Activated naive CD4-positive, alpha-beta T cell treated with anti-CD3 and anti-CD28 coated beads, Interleukin-2, amount 50 U/mL, for 24 hours (primary cell): Measurements from ENCODE around the gene MRPL48.
A peak's percentile ranks its signal among the peaks of the same experiment; 100 is the strongest.

Experiments
- H3K27ac Mint-ChIP-seq: one replicate; pipeline ENCODE4 v1.8.0; 2021; ENCODE audit warnings: mild to moderate bottlenecking, mixed read lengths
- H3K27me3 Mint-ChIP-seq: one replicate; pipeline ENCODE4 v1.8.0; 2021; ENCODE audit warnings: mixed read lengths
- H3K36me3 Mint-ChIP-seq: one replicate; pipeline ENCODE4 v1.8.0; 2021; ENCODE audit warnings: mixed read lengths
- H3K4me1 Mint-ChIP-seq: one replicate; pipeline ENCODE4 v1.8.0; 2021; ENCODE audit warnings: mixed read lengths
- H3K4me3 Mint-ChIP-seq: one replicate; pipeline ENCODE4 v1.8.0; 2021; ENCODE audit warnings: mild to moderate bottlenecking, mixed read lengths
- H3K9me3 Mint-ChIP-seq: one replicate; pipeline ENCODE4 v1.8.0; 2021; ENCODE audit warnings: mixed read lengths

MRPL48 gene

GRCh38 chr11:73797457-73797856, 9.8 kb downstream of the MRPL48 start:
- Mint-ChIP-seq H3K9me3 (no peaks in the 10 kb centered on the region), H3K4me3 (no peak overlapping the region), H3K27me3 (no peaks in the 10 kb centered on the region), H3K36me3 (peaks cover 6% of the 10 kb centered on the region), H3K27ac (no peak overlapping the region), H3K4me1 (peaks cover 16% of the 10 kb centered on the region)

- no peaks in the 10 kb centered on the region for H3K27me3 Mint-ChIP-seq
- no peaks in the 10 kb centered on the region for H3K9me3 Mint-ChIP-seq
- H3K27ac Mint-ChIP-seq: no peak overlapping the region
- peaks cover 19% of the 10 kb centered on the region for H3K4me1 Mint-ChIP-seq
- H3K36me3 Mint-ChIP-seq: peaks cover 8% of the 10 kb centered on the region
- H3K4me3 Mint-ChIP-seq: no peak overlapping the region
Observed at GRCh38 chr11:73800276-73800806, 12.7 kb downstream of the MRPL48 start.

GRCh38 chr11:73801136-73801535, 13.5 kb downstream of the MRPL48 start:
- Mint-ChIP-seq H3K9me3 (no peaks in the 10 kb centered on the region), H3K27me3 (no peaks in the 10 kb centered on the region), H3K27ac (no peak overlapping the region)

GRCh38 chr11:73804712-73805111, 17.0 kb downstream of the MRPL48 start:
- Mint-ChIP-seq H3K9me3 (no peaks in the 10 kb centered on the region), H3K27ac (peak overlapping the region; percentile 74), H3K27me3 (no peaks in the 10 kb centered on the region), H3K4me3 (no peak overlapping the region), H3K36me3 (peaks cover 16% of the 10 kb centered on the region), H3K4me1 (peaks cover 25% of the 10 kb centered on the region)

More at GRCh38 chr11:73801136-73801535, 13.5 kb downstream of the MRPL48 start:
- Mint-ChIP-seq H3K4me1 (peaks cover 23% of the 10 kb centered on the region), H3K36me3 (peaks cover 10% of the 10 kb centered on the region), H3K4me3 (no peak overlapping the region)

- Mint-ChIP-seq H3K9me3 (no peaks in the 10 kb centered on the region), H3K27ac (no peak overlapping the region), H3K36me3 (peaks cover 22% of the 10 kb centered on the region), H3K27me3 (no peaks in the 10 kb centered on the region), H3K4me1 (peaks cover 13% of the 10 kb centered on the region), H3K4me3 (no peak overlapping the region)
Observed at GRCh38 chr11:73808052-73808451, 20.4 kb downstream of the MRPL48 start.

- H3K36me3 Mint-ChIP-seq: peaks cover 17% of the 10 kb centered on the region
- H3K4me3 Mint-ChIP-seq: no peak overlapping the region
- no peaks in the 10 kb centered on the region for H3K27me3 Mint-ChIP-seq
- no peak overlapping the region for H3K27ac Mint-ChIP-seq
- H3K4me1 Mint-ChIP-seq: peaks cover 6% of the 10 kb centered on the region
- H3K9me3 Mint-ChIP-seq: no peaks in the 10 kb centered on the region
Observed at GRCh38 chr11:73810637-73811036, 23.0 kb downstream of the MRPL48 start.

- Mint-ChIP-seq H3K4me3 (no peak overlapping the region), H3K27ac (no peak overlapping the region), H3K4me1 (no peaks in the 10 kb centered on the region), H3K9me3 (no peaks in the 10 kb centered on the region), H3K36me3 (peaks cover 11% of the 10 kb centered on the region), H3K27me3 (no peaks in the 10 kb centered on the region)
Observed at GRCh38 chr11:73812234-73812633, 24.6 kb downstream of the MRPL48 start.

GRCh38 chr11:73814812-73815211, 27.1 kb downstream of the MRPL48 start:
- no peak overlapping the region for H3K27ac Mint-ChIP-seq
- H3K36me3 Mint-ChIP-seq: peaks cover 10% of the 10 kb centered on the region
- H3K27me3 Mint-ChIP-seq: no peaks in the 10 kb centered on the region
- H3K4me3 Mint-ChIP-seq: no peak overlapping the region
- H3K9me3 Mint-ChIP-seq: no peaks in the 10 kb centered on the region
- H3K4me1 Mint-ChIP-seq: no peaks in the 10 kb centered on the region

- Mint-ChIP-seq H3K9me3 (no peaks in the 10 kb centered on the region), H3K4me3 (no peak overlapping the region), H3K36me3 (peaks cover 8% of the 10 kb centered on the region), H3K4me1 (no peaks in the 10 kb centered on the region), H3K27ac (no peak overlapping the region), H3K27me3 (no peaks in the 10 kb centered on the region)
Observed at GRCh38 chr11:73818846-73819245, 31.2 kb downstream of the MRPL48 start.

- H3K4me3 Mint-ChIP-seq: no peak overlapping the region
- H3K9me3 Mint-ChIP-seq: no peaks in the 10 kb centered on the region
- no peak overlapping the region for H3K27ac Mint-ChIP-seq
- no peaks in the 10 kb centered on the region for H3K27me3 Mint-ChIP-seq
- no peaks in the 10 kb centered on the region for H3K4me1 Mint-ChIP-seq
- H3K36me3 Mint-ChIP-seq: peaks cover 11% of the 10 kb centered on the region
Observed at GRCh38 chr11:73830261-73830660, 42.6 kb downstream of the MRPL48 start.

- H3K4me1 Mint-ChIP-seq: no peaks in the 10 kb centered on the region
- H3K9me3 Mint-ChIP-seq: no peaks in the 10 kb centered on the region
- no peaks in the 10 kb centered on the region for H3K27me3 Mint-ChIP-seq
- H3K4me3 Mint-ChIP-seq: no peak overlapping the region
- peaks cover 11% of the 10 kb centered on the region for H3K36me3 Mint-ChIP-seq
- no peak overlapping the region for H3K27ac Mint-ChIP-seq
Observed at GRCh38 chr11:73833067-73833466, 45.4 kb downstream of the MRPL48 start.

- Mint-ChIP-seq H3K4me3 (no peak overlapping the region), H3K27me3 (no peaks in the 10 kb centered on the region), H3K9me3 (no peaks in the 10 kb centered on the region), H3K27ac (no peak overlapping the region), H3K4me1 (no peaks in the 10 kb centered on the region), H3K36me3 (peaks cover 10% of the 10 kb centered on the region)
Observed at GRCh38 chr11:73838443-73839122, 50.9 kb downstream of the MRPL48 start.

- H3K9me3 Mint-ChIP-seq: no peaks in the 10 kb centered on the region
- no peaks in the 10 kb centered on the region for H3K27me3 Mint-ChIP-seq
- H3K27ac Mint-ChIP-seq: no peak overlapping the region
- H3K4me1 Mint-ChIP-seq: no peaks in the 10 kb centered on the region
- H3K36me3 Mint-ChIP-seq: peaks cover 10% of the 10 kb centered on the region
- no peak overlapping the region for H3K4me3 Mint-ChIP-seq
Observed at GRCh38 chr11:73839123-73839457, 51.4 kb downstream of the MRPL48 start.

GRCh38 chr11:73851046-73851764, 63.5 kb downstream of the MRPL48 start:
- Mint-ChIP-seq H3K36me3 (peaks cover 21% of the 10 kb centered on the region), H3K4me1 (no peaks in the 10 kb centered on the region), H3K4me3 (no peak overlapping the region)

GRCh38 chr11:73852049-73852448, 64.4 kb downstream of the MRPL48 start:
- Mint-ChIP-seq H3K36me3 (peaks cover 17% of the 10 kb centered on the region), H3K9me3 (no peaks in the 10 kb centered on the region), H3K4me3 (no peak overlapping the region), H3K4me1 (no peaks in the 10 kb centered on the region), H3K27me3 (no peaks in the 10 kb centered on the region), H3K27ac (no peak overlapping the region)

More at GRCh38 chr11:73851046-73851764, 63.5 kb downstream of the MRPL48 start:
- Mint-ChIP-seq H3K9me3 (no peaks in the 10 kb centered on the region), H3K27ac (no peak overlapping the region), H3K27me3 (no peaks in the 10 kb centered on the region)

- H3K4me3 Mint-ChIP-seq: no peak overlapping the region
- no peaks in the 10 kb centered on the region for H3K27me3 Mint-ChIP-seq
- no peak overlapping the region for H3K27ac Mint-ChIP-seq
- H3K9me3 Mint-ChIP-seq: no peaks in the 10 kb centered on the region
- H3K4me1 Mint-ChIP-seq: no peaks in the 10 kb centered on the region
- peaks cover 16% of the 10 kb centered on the region for H3K36me3 Mint-ChIP-seq
Observed at GRCh38 chr11:73854680-73855079, 67.0 kb downstream of the MRPL48 start.
